ENCODE data around the gene PPP1R3F.

DNA sequence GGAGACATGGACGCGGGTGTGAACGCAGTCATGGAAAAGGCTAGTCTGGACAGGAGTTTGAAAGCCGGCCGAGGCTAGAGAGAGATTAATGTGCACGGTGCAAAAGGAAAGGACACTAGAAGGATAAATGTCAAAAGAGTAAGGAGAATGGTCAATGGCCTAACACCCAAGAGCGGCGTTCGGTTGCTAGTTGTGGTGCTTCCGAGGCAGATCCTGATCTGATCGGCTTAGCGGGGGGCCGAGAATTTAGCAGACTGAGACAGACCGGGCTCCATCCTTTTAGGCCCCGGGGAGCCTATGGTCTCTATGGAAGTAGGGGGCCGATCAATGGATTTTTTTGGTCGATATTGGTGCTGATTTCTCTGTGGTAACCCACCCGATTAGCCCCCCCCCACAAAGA lies 40.8 kb downstream of the PPP1R3F start:
- no peak for TF ChIP-seq ZNF253 (CRISPR knock-in tag; conservative IDR thresholded peaks at IDR 0.05)
- TF ChIP-seq MAFK (IDR thresholded peaks at IDR 0.05; ENCODE audit: low read length) = no peak

All from K562 (cell line).